Stimulated activated CD4-positive, alpha-beta T cell treated with anti-CD3 and anti-CD28 coated beads, Interleukin-1b, Interleukin-23, amount 100 ng/mL, for 24 hours (primary cell): ENCODE results near the gene SRGAP3.

Experiments used
- DNase-seq, 4 experiments: peaks; one replicate each; pipeline ENCODE4 v3.0.0-alpha.2; 2020; ENCODE audit warnings: low read depth in 4 of 4, low spot score in 1 of 4

The SRGAP3 gene

GRCh38 chr3:9204253-9204992, 45.0 kb downstream of the SRGAP3 start:
- DNase-seq, result no peak

DNA sequence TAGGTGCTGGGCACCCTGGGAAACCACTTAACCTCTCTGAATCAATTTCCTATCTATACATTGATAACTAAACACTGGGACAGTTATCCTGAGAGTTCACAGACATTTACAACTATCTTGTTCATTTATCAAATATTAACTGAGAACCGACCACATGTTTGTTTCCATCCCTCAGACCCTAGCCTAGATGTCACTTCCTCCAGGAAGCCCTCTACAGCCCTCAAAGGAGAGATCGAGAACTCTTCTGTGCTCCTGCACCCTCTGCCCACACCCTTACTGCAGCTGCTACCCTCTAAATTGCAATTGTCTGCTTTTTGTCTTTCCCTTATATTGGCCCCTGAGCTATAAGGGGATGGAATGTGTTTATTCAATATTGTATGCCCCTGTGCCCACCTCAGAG, 46.1 kb downstream of the SRGAP3 start:
- DNase-seq, result no peak

DNA sequence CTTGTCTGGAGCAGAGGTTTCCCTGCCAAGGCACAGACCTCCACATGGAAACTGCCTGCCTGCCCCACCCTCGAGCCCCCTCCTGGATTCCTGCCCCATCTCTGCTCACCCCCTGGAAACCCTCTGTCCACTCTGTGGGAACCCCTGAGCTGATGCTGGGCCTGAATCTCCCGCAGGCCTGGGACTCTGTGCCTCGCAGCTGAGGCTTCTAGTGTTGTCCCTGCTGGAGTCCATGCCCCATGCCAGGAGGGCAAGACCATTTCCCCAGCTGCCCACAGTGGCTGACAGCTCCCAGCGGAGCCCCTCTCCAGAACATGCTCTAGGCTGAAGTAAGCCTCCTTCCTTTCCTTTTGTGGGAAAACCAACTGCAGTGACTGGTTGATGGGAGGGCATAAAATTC, 46.9 kb downstream of the SRGAP3 start:
- DNase-seq, result no peak

DNA sequence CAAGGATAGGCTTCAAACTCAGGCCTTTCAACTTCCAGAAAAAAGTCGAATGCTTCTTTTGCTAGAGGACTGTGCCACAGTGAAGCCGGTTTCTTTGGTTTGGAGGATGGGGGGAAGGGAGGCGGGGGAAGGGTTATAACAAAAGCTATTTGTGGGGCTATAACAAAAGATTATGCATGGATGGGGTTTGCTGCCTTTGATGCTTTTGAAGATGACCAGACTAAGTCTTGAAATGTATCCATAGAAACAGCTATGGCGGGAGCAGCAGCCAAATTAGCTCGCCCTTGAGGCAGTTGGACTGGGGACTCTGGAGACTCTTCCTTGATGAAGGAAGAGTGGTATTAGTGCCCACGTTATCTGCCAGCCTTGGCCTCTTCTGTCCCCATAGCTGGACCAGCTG, 47.5 kb downstream of the SRGAP3 start:
- DNase-seq, result no peak

GRCh38 chr3:9201266-9201665, 48.2 kb downstream of the SRGAP3 start:
- no peak for DNase-seq

DNA sequence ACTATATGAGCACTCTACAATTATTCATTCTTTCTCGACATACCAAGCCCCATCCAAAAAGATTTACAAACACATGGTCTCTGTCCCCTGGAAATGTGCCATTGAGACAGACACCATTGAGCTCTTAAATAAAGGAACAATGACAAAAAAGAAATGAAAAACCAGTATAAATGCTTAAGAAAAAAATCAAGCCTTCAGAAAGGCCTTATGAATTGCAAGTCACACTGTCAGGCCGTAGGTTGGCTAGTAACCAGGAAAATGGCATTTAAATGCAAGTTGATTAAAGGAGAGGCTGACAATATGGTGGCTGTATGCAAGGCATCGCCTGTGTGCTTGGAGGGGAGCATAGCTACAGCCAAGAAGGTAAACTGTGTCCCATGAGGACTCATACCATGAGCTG, 49.7 kb downstream of the SRGAP3 start:
- DNase-seq, result no peak

GRCh38 chr3:9198899-9199335, 50.5 kb downstream of the SRGAP3 start:
- DNase-seq, result no peak

GRCh38 chr3:9198261-9198660, 51.2 kb downstream of the SRGAP3 start:
- DNase-seq, result no peak

DNA sequence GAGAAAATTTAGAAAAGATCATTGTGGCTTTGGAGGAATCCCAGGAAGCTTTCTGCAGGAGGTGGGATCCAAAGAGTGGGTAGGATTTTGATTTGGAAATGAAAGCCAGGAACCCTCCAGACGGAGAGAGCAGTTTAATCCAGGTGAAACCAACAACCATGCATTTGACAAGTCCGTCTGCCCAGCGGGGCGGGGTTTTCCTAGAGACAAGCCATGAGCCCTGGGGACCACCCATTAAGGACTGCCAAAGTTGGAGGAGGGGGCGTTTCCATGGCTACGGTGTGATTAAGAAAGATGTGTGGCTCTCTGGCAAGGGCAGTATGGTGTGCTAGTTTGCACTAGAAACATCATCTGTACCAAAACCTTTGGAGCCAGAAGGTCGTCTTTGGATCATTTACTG, 53.4 kb downstream of the SRGAP3 start:
- no peak for DNase-seq

GRCh38 chr3:9195390-9195789, 54.1 kb downstream of the SRGAP3 start:
- DNase-seq, result no peak

GRCh38 chr3:9194509-9195184, 54.8 kb downstream of the SRGAP3 start:
- no peak for DNase-seq

DNA sequence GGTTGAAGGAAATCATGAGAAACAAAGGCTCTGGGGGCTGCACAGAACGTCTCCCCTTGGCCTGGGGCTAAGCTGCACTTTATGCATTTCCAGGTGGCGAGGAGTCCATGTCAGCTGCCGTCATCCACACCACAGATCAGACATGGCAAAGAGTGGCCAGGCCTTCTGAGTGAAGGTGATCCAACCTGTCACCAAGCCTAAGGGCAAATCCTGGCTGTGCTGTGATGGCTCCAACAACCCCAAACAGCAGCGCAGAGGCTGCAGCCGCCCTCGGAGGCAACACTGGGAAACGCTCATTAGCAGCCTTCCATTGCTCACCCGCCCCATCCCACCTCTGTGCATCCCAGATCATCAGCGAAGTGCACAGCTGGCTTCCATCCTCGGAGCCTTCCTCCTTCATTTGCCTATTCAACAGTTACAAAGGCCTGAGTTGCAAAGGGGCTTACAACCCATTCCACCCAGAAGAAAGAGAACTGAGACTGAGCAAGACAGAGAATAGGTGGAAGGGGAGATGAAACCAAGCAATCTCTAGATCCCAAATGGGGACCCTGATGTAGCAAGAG, 55.7 kb downstream of the SRGAP3 start:
- DNase-seq, result no peak

DNA sequence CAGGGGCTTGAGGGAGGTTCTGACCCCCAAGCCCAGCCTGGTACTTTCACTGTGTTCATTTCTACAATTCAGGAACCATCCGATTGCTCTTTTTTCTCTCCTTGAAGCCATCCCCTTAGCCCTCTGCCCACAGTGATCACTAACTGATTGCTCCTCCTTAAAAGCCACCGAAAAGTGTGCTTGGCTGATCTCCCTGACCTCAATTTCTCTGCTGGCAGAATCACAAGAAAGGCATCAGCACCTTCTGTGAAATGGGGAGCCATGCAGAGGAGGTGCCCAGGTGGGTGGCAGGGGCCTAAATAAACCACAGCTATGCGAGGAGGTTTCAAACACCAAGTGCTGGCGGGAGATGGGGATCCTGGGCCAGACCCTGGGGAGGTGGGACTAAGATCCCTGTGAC, 56.2 kb downstream of the SRGAP3 start:
- DNase-seq, result no peak

- DNase-seq, result no peak
Measured at GRCh38 chr3:9192248-9193025, 57.0 kb downstream of the SRGAP3 start.

GRCh38 chr3:9190276-9190675, 59.2 kb downstream of the SRGAP3 start:
- no peak for DNase-seq

DNA sequence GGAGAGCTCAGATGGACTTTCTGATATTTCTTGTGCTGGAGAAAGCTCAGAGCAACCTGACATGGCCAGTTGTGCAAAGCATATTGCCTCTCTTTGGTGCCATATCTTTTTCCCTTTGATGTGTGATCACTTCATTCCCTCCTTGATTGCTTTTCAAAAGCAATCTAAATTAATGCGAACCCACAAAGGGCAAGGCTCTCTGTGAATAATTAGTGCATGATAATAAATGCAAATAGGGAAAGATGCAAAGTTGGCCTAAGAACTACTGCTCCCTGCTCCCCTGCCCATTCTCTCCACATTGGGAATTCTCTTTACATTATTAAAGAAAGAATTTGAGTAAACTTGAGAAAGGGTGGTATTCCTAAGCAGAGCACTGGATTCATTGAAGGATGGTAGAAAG, 60.9 kb downstream of the SRGAP3 start:
- no peak for DNase-seq

DNA sequence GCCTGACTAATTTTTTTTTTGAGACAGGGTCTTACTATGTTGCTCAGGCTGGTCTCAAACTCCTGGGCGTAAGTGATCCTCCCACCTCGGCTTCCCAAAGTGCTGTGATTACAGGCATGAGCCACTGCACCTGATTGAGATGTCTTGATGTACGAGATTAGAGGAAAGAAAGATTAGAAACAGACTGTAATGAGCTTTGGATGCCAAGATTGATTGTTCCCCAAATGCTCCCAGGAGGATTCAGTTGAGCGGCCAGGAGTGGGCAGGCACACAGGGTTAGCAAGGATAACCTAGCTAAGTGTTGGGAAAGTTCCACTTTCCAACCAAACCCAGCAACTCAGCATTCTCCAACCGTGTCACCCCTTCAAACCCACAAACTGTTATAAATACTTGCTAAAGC, 63.7 kb downstream of the SRGAP3 start:
- no peak for DNase-seq

- DNase-seq, result no peak
Measured at GRCh38 chr3:9185046-9185445, 64.4 kb downstream of the SRGAP3 start.

DNA sequence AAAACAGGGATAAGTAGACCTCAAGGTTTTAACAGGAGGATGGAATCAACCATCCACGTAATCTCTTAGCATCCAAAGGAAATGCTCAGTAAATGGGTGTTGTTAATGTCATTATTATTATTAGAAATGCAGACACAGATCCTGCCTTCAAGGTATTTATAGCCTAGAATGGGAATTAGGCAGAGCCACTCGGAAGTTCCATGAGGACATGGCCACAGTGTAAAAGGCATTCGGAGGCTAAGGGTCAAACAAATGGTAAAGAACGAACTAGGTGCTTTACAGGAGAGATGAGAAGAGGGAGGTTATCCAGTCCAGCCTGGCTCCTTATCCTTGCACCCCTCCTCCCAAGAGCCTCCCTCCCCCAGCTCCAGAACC, 65.0 kb downstream of the SRGAP3 start:
- DNase-seq, result no peak

DNA sequence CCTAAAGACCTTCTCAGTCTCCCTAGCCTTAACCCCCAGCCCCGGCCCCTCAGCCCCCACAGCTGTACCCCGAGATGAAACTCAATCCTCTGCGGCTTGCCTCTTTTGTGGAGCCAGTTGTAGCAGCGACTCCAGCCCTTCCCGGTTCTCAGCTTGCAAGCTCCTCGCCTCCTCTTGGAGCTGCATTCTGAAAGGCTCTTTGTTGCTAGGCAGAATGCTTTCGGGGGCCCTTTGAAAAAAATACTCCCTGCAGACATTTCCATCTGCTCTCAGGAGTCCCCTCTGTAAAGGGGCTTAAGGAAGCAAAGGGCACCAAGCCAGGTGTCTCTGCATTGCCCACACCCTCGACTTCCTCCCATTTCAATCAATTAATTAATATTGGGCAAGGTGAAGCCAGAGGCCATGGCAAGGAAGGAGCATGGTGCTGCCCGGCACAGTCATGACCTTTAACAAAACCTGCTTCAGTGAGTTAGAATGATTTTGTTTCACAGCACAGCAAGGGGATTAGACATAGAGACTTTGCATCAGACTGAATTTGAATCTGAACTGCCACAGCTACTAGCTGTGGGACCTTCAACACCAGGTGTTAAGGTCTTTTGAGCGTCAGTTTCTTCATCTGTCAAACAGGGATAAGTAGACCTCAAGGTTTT, 65.5 kb downstream of the SRGAP3 start:
- DNase-seq, result no peak

DNA sequence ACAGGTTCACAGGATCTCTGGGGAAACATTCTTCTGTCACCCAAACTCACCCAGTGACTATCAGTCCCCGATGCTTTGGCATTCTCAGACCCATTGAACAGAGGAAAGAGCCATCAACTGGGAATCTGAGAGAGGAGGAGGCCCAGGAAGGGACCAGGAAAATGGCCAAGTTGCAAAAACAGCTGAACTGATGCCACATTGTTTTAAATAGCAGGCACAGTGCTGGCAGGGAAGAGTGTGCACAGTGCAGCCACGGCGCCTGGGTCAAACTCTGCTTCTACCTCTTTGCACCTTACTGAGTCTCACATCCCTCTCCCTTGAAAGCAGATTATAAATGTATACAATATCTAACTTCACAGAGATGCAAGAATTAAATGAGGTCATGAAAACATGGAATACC, 66.4 kb downstream of the SRGAP3 start:
- no peak for DNase-seq
